GM12878 (cell line): ENCODE measurements around the gene COPS7A. TPM values are rescaled to one million over a fixed set of nuclear protein-coding genes. Genes with fewer than 3 reads are reported as not detected.

Experiments
- ATAC-seq: fragments of 200-7000 bp; cut with Tn5 transposase; 3 replicates; pipeline ENCODE4 v1.9.1; 2020; ENCODE audit warnings: mild to moderate bottlenecking, moderate library complexity
- BruUV-seq: library from RNA; stranded (reverse); fragments of 400-500 nt; replicated peaks from 2 replicates; lab custom pipeline; 2021; lab: Mats Ljungman, UMichigan
- CTCF ChIA-PET: fragments of 300-600 bp; sonication (Branson Sonifier 250); formaldehyde crosslinking; extraction: SDS; loops from one replicate; lab custom pipeline; 2021; ENCODE audit warnings: inconsistent platforms; lab: Yijun Ruan, JAX
- POLR2A ChIA-PET: fragments of 350-600 bp; formaldehyde crosslinking; extraction: SDS; loops from one replicate; lab custom pipeline; 2021; ENCODE audit warnings: inconsistent platforms; lab: Charles Lee
- RAD21 ChIA-PET: fragments of 300-600 bp; sonication (Branson Sonifier 250); formaldehyde crosslinking; loops from one replicate; lab custom pipeline; 2023; ENCODE audit warnings: antibody characterized with exemption; ENCODE audit not compliant: unreplicated experiment; lab: Charles Lee
- SMC1A ChIA-PET: fragments of 300-600 bp; sonication (Branson Sonifier 250); formaldehyde crosslinking; loops from one replicate; lab custom pipeline; 2023; ENCODE audit not compliant: unreplicated experiment, uncharacterized antibody; lab: Charles Lee
- DNase-seq: peaks from one replicate; pipeline ENCODE4 v3.0.0-alpha.2; 2011; ENCODE audit warnings: low read depth, low spot score
- FAIRE-seq: peaks from 3 replicates; lab custom pipeline; 2011; peaks lifted over from hg19 to GRCh38; lab: Jason Lieb, UNC
- H2AFZ ChIP-seq: 2 replicates; pipeline ENCODE4 v1.6.0; 2011; ENCODE audit warnings: low read depth, low read length, control low read depth; ENCODE audit not compliant: control insufficient read depth
- H3K27ac ChIP-seq: 2 replicates; pipeline ENCODE4 v1.5.1; 2011; ENCODE audit warnings: control low read depth; ENCODE audit not compliant: control insufficient read depth, insufficient read depth
- H3K27me3 ChIP-seq, 2 experiments: replicated peaks in 1 of 2; 2 replicates each; pipeline versions ENCODE4 v1.6.0 to v1.6.1; 2011; ENCODE audit warnings: low read length in 1 of 2; ENCODE audit not compliant: control insufficient read depth in 2 of 2, insufficient read depth in 2 of 2
- H3K36me3 ChIP-seq, 2 experiments: 2 replicates each; pipeline ENCODE4 v1.5.1; 2011; ENCODE audit warnings: low read length in 1 of 2; ENCODE audit not compliant: control insufficient read depth in 2 of 2, insufficient read depth in 2 of 2
- H3K4me1 ChIP-seq: 2 replicates; pipeline ENCODE4 v1.6.1; 2011; ENCODE audit warnings: mild to moderate bottlenecking, low read length, moderate library complexity, mixed read lengths; ENCODE audit not compliant: control insufficient read depth, insufficient read depth
- H3K4me2 ChIP-seq: 2 replicates; pipeline ENCODE4 v1.6.0; 2011; ENCODE audit warnings: control low read depth; ENCODE audit not compliant: control insufficient read depth, insufficient read depth
- H3K4me3 ChIP-seq: fragments of 200-600 bp; sonication (generic); 2 replicates; pipeline ENCODE4 v1.5.1; 2016
- H3K79me2 ChIP-seq: 2 replicates; pipeline ENCODE4 v1.6.0; 2011; ENCODE audit warnings: low read length; ENCODE audit not compliant: control insufficient read depth, insufficient read depth
- H3K9ac ChIP-seq: 2 replicates; pipeline ENCODE4 v1.8.0; 2011; ENCODE audit warnings: low read length, control low read depth, mixed read lengths; ENCODE audit not compliant: control insufficient read depth, insufficient read depth
- H3K9me3 ChIP-seq: replicated peaks from 3 replicates; pipeline ENCODE4 v1.5.1; 2011; ENCODE audit warnings: mild to moderate bottlenecking, low read length; ENCODE audit not compliant: control insufficient read depth, insufficient read depth
- H4K20me1 ChIP-seq: 2 replicates; pipeline ENCODE4 v1.6.0; 2011; ENCODE audit not compliant: control insufficient read depth, insufficient read depth
- BCLAF1 ChIP-seq: fragments of 450-650 bp; IDR thresholded peaks from 2 replicates; pipeline ENCODE4 v1.6.1; 2017; ENCODE audit warnings: antibody characterized with exemption, mild to moderate bottlenecking, moderate library complexity
- FOXM1 ChIP-seq: IDR thresholded peaks from 2 replicates; pipeline ENCODE4 v1.6.1; 2012; ENCODE audit warnings: low read depth, mild to moderate bottlenecking, inconsistent platforms, low read length, moderate library complexity
- HDAC6 ChIP-seq: fragments of 200-600 bp; sonication (generic); IDR thresholded peaks from one replicate; pipeline ENCODE4 v1.8.0; 2017; ENCODE audit warnings: antibody characterized with exemption; ENCODE audit not compliant: unreplicated experiment
- LARP7 ChIP-seq: fragments of 450-650 bp; IDR thresholded peaks from 2 replicates; pipeline ENCODE4 v1.6.1; 2017; ENCODE audit warnings: mild to moderate bottlenecking
- MLLT1 ChIP-seq: fragments of 450-650 bp; IDR thresholded peaks from 2 replicates; pipeline ENCODE4 v1.6.1; 2016; ENCODE audit warnings: mild to moderate bottlenecking
- MYB ChIP-seq: fragments of 150-350 bp; IDR thresholded peaks from 2 replicates; pipeline ENCODE4 v1.6.1; 2014; ENCODE audit warnings: mild to moderate bottlenecking, low read depth, low read length, borderline replicate concordance
- PKNOX1 ChIP-seq: fragments of 450-650 bp; IDR thresholded peaks from 2 replicates; pipeline ENCODE4 v1.6.1; 2016; ENCODE audit warnings: mild to moderate bottlenecking
- RAD21 ChIP-seq: IDR thresholded peaks from 2 replicates; pipeline ENCODE4 v1.6.1; 2011; ENCODE audit warnings: mild to moderate bottlenecking, low read depth, low read length, moderate library complexity; ENCODE audit not compliant: insufficient read depth
- SMARCA5 ChIP-seq: fragments of 450-650 bp; IDR thresholded peaks from 2 replicates; pipeline ENCODE4 v1.6.1; 2017; ENCODE audit warnings: mild to moderate bottlenecking
- SREBF2 ChIP-seq: IDR thresholded peaks from 2 replicates; pipeline ENCODE4 v1.6.1; 2012; ENCODE audit warnings: mild to moderate bottlenecking, low read length
- SRF ChIP-seq, 2 experiments: IDR thresholded peaks; 2 replicates each; pipeline ENCODE4 v1.6.1; 2011; ENCODE audit warnings: low read depth in 2 of 2, low read length in 2 of 2, mild to moderate bottlenecking in 1 of 2, moderate library complexity in 1 of 2
- WRNIP1 ChIP-seq: IDR thresholded peaks from 2 replicates; pipeline ENCODE4 v1.6.1; 2011; ENCODE audit warnings: low read depth, low read length, improper control_type of control experiment, borderline replicate concordance
- ZNF24 ChIP-seq: fragments of 450-650 bp; IDR thresholded peaks from 2 replicates; pipeline ENCODE4 v1.6.1; 2017; ENCODE audit warnings: antibody characterized with exemption, mild to moderate bottlenecking
- WGBS: methylation state at CpG from one replicate; pipeline ENCODE4 v1.1.6; 2016; ENCODE audit warnings: low lambda C conversion rate; ENCODE audit not compliant: insufficient replicate concordance, insufficient coverage; ENCODE audit errors: missing lambda C conversion rate; 5-methylcytosine and 5-hydroxymethylcytosine counted together
- in situ Hi-C: fragments of 300-500 bp; cut with MboI; formaldehyde crosslinking; loops from 9 replicates; pipeline ENCODE4 v1.14.3; 2018; ENCODE audit warnings: mixed read lengths
- intact Hi-C: fragments of 100-400 bp; cut with micrococcal nuclease; formaldehyde crosslinking; loops from one replicate; pipeline ENCODE4 v1.14.2; 2022; ENCODE audit not compliant: unreplicated experiment
- polyA plus RNA-seq, 11 experiments: library from polyadenylated mRNA; depleted of rRNA in 4 of 11; unstranded in 6 of 11; stranded (reverse) in 5 of 11; fragments of >200 nt; fragmentation: Nextera tagmentation in 4 of 11; fragmentation: Illumina TruSeq in 1 of 11; extraction: Ambion mirVana in 4 of 11; extraction: Trizol in 1 of 11; gene quantifications; 1 replicate in 1 of 11; 2 replicates in 10 of 11; pipeline versions ENCODE4 v1.2.1 to v1.2.3, GENCODE V29; 2011 to 2016; ENCODE audit warnings: inconsistent platforms in 2 of 11, missing spikeins in 2 of 11, low read depth in 1 of 11
- total RNA-seq, 4 experiments: library from RNA; depleted of rRNA in 3 of 4; stranded (reverse); fragments of >200 nt in 3 of 4; fragmentation: Illumina TruSeq in 1 of 4; extraction: Trizol in 1 of 4; gene quantifications; 2 replicates each; pipeline versions ENCODE4 v1.2.1 to v1.2.3, GENCODE V29; 2013 to 2021

Gene COPS7A
- total and polyA plus RNA-seq, 10 of the 15 experiments (the other 5 are each of a cell fraction or from before 2014, with no cell fraction given) = 25.7 to 74.0 (median 51.9) TPM

- Histone ChIP-seq H3K79me2 (peaks cover 18% of the 10 kb centered on the region), H3K4me2 (no peak overlapping the region), H3K9ac (no peak overlapping the region), H3K27ac (no peak overlapping the region), H3K4me1 (peaks cover 23% of the 10 kb centered on the region), H3K27me3 (no peaks in the 10 kb centered on the region), H4K20me1 (no peaks in the 10 kb centered on the region)
- ATAC-seq (no peak), FAIRE-seq (no peak), DNase-seq (no peak)
- ChIA-PET SMC1A (interaction anchor here (0.5 kb wide), 1 partner anchor 23 kb away, joined by 3 read pairs; no protein-coding TSS in a partner anchor), CTCF (no interaction called here), POLR2A (no interaction called here), RAD21 (no interaction called here)
- 97% methylated on average over 28 of the region's 28 CpGs for WGBS
- in situ Hi-C loops (no loop called here), intact Hi-C loops (no loop called here)
- no peak for TF ChIP-seq BCLAF1
- no peak for TF ChIP-seq MYB
- no peak for TF ChIP-seq HDAC6
- TF ChIP-seq SRF (IDR thresholded peaks at IDR 0.05; ENCODE audit: low read depth in 2 of 2, low read length in 2 of 2) = no peak
- TF ChIP-seq RAD21 = no peak
- no peak for TF ChIP-seq FOXM1
- no peak for TF ChIP-seq WRNIP1
- no peak for TF ChIP-seq MLLT1
- TF ChIP-seq LARP7 = no peak
- no peak for TF ChIP-seq SMARCA5
- no peak for TF ChIP-seq ZNF24
- TF ChIP-seq PKNOX1 = no peak
- no peak for TF ChIP-seq SREBF2
- TF ChIP-seq, all 136 proteins: peak for 0
- no TSS peak for BruUV-seq
- Histone ChIP-seq H2AFZ (no peak overlapping the region), H3K36me3 (peaks cover 6 to 14% of the 10 kb centered on the region in 2 experiments; a peak in 3 of 4 replicates), H3K4me3 (no peak overlapping the region), H3K9me3 (no peaks in the 10 kb centered on the region; the same call in 2 of the 3 replicates)
Measured at GRCh38 chr12:6748761-6749160, 24.9 kb downstream of the COPS7A start.
